H1 (cell line): ENCODE results near the gene FAM50B. TPM values are rescaled to one million over a fixed set of nuclear protein-coding genes. Genes with fewer than 3 reads are reported as not detected.

Source experiments
- CTCF ChIA-PET: fragments of 300-600 bp; sonication (Branson Sonifier 250); formaldehyde crosslinking; loops from one replicate; lab custom pipeline; 2021; ENCODE audit not compliant: partially characterized antibody; lab: Charles Lee
- POLR2A ChIA-PET: fragments of 300-600 bp; sonication (Branson Sonifier 250); formaldehyde crosslinking; loops from one replicate; lab custom pipeline; 2021; ENCODE audit warnings: inconsistent platforms; ENCODE audit not compliant: partially characterized antibody; lab: Charles Lee
- DNase-seq, 2 experiments: peaks; one replicate each; pipeline versions ENCODE4 v3.0.0 to v3.0.0-alpha.2; 2010 to 2022; ENCODE audit warnings: low spot score in 2 of 2, low read depth in 1 of 2, mixed read lengths in 1 of 2
- FAIRE-seq: peaks from 2 replicates; lab custom pipeline; 2011; peaks lifted over from hg19 to GRCh38; lab: Jason Lieb, UNC
- H2AFZ ChIP-seq: 2 replicates; pipeline ENCODE4 v1.8.1; 2012; ENCODE audit warnings: low read length, inconsistent platforms
- H2AK5ac ChIP-seq: 2 replicates; pipeline ENCODE4 v1.6.1; 2013; ENCODE audit warnings: low read depth, low read length
- H2BK120ac ChIP-seq: replicated peaks from 2 replicates; pipeline ENCODE3; 2013; ENCODE audit warnings: low read depth, low read length, inconsistent platforms
- H2BK12ac ChIP-seq: 2 replicates; pipeline ENCODE4 v1.6.1; 2013; ENCODE audit warnings: low read depth, low read length
- H2BK15ac ChIP-seq: 2 replicates; pipeline ENCODE4 v1.6.1; 2013; ENCODE audit warnings: low read length
- H2BK20ac ChIP-seq: 2 replicates; pipeline ENCODE4 v1.6.1; 2013; ENCODE audit warnings: low read length
- H2BK5ac ChIP-seq: 2 replicates; pipeline ENCODE4 v1.6.1; 2013; ENCODE audit warnings: low read depth, low read length
- H3K14ac ChIP-seq: 2 replicates; pipeline ENCODE4 v1.6.1; 2013; ENCODE audit warnings: inconsistent platforms; ENCODE audit not compliant: insufficient read length
- H3K18ac ChIP-seq: 2 replicates; pipeline ENCODE4 v1.6.1; 2013; ENCODE audit warnings: low read length; ENCODE audit errors: extremely low read depth
- H3K23ac ChIP-seq: 2 replicates; pipeline ENCODE4 v1.6.1; 2013; ENCODE audit warnings: inconsistent platforms; ENCODE audit not compliant: insufficient read length
- H3K23me2 ChIP-seq: 2 replicates; pipeline ENCODE4 v1.6.1; 2013; ENCODE audit warnings: low read depth, low read length
- H3K27ac ChIP-seq: 2 replicates; pipeline ENCODE4 v1.6.1; 2011; ENCODE audit warnings: low read depth, low read length, inconsistent platforms
- H3K27me3 ChIP-seq, 4 experiments: replicated peaks in 1 of 4; 1 replicate in 1 of 4; 2 replicates in 3 of 4; pipeline versions ENCODE4 v1.6.1 to v1.8.1; 2011 to 2013; ENCODE audit warnings: low read length in 3 of 4, mild to moderate bottlenecking in 3 of 4, inconsistent platforms in 2 of 4, mixed read lengths in 2 of 4, moderate library complexity in 1 of 4; ENCODE audit not compliant: control insufficient read depth in 3 of 4, insufficient read depth in 3 of 4; ENCODE audit errors: extremely low read depth in 1 of 4
- H3K36me3 ChIP-seq, 4 experiments: 2 replicates each; pipeline versions ENCODE4 v1.6.1 to v1.8.1; 2011 to 2013; ENCODE audit warnings: mild to moderate bottlenecking in 4 of 4, low read length in 3 of 4, moderate library complexity in 2 of 4, control low read depth in 1 of 4, inconsistent platforms in 1 of 4; ENCODE audit not compliant: insufficient read depth in 4 of 4, control insufficient read depth in 2 of 4
- H3K4ac ChIP-seq: replicated peaks from 2 replicates; pipeline ENCODE3; 2013; ENCODE audit warnings: low read length, low read depth, mixed read lengths, inconsistent platforms; ENCODE audit not compliant: insufficient read length
- H3K4me1 ChIP-seq, 4 experiments: replicated peaks in 1 of 4; 1 replicate in 1 of 4; 2 replicates in 3 of 4; pipeline versions ENCODE4 v1.6.1 to v1.8.1; 2011 to 2013; ENCODE audit warnings: low read length in 3 of 4, inconsistent platforms in 2 of 4, mixed read lengths in 1 of 4; ENCODE audit not compliant: insufficient read depth in 4 of 4, control insufficient read depth in 3 of 4
- H3K4me2 ChIP-seq, 2 experiments: 2 replicates each; pipeline versions ENCODE4 v1.6.1 to v1.8.1; 2011 to 2013; ENCODE audit warnings: low read depth in 2 of 2, low read length in 2 of 2, control low read depth in 1 of 2, inconsistent platforms in 1 of 2, mild to moderate bottlenecking in 1 of 2; ENCODE audit not compliant: insufficient read depth in 1 of 2
- H3K4me3 ChIP-seq, 4 experiments: fragments of 200-600, 300-600 bp in 1 of 4; sonication (generic), shearing (Covaris generic), sonication (Bioruptor Twin) in 1 of 4; 2 replicates each; pipeline versions ENCODE4 v1.5.1 to v1.8.1; 2011 to 2016; ENCODE audit warnings: low read length in 4 of 4, low read depth in 3 of 4, control low read depth in 2 of 4, inconsistent platforms in 2 of 4, mild to moderate bottlenecking in 2 of 4, mixed read lengths in 1 of 4, moderate library complexity in 1 of 4; ENCODE audit not compliant: insufficient read depth in 2 of 4; ENCODE audit errors: extremely low read depth in 1 of 4
- H3K56ac ChIP-seq: replicated peaks from 2 replicates; pipeline ENCODE3; 2013; ENCODE audit warnings: low read depth, mild to moderate bottlenecking, mixed read lengths, low read length, inconsistent platforms; ENCODE audit not compliant: insufficient read length
- H3K79me1 ChIP-seq: 2 replicates; pipeline ENCODE4 v1.6.1; 2013; ENCODE audit warnings: low read depth, low read length, control low read depth
- H3K79me2 ChIP-seq, 2 experiments: 2 replicates each; pipeline versions ENCODE4 v1.6.1 to v1.8.1; 2012 to 2013; ENCODE audit warnings: low read length in 2 of 2, mild to moderate bottlenecking in 2 of 2, inconsistent platforms in 1 of 2; ENCODE audit not compliant: insufficient read depth in 2 of 2, control insufficient read depth in 1 of 2
- H3K9ac ChIP-seq, 4 experiments: replicated peaks in 1 of 4; 1 replicate in 1 of 4; 2 replicates in 3 of 4; pipeline versions ENCODE4 v1.6.1 to v1.8.1; 2011 to 2013; ENCODE audit warnings: low read depth in 3 of 4, low read length in 3 of 4, control low read depth in 2 of 4, mild to moderate bottlenecking in 2 of 4, moderate library complexity in 2 of 4, inconsistent platforms in 1 of 4; ENCODE audit errors: extremely low read depth in 1 of 4
- H3K9me3 ChIP-seq, 2 experiments: 2 replicates each; pipeline versions ENCODE4 v1.6.1 to v1.8.1; 2012 to 2013; ENCODE audit warnings: mild to moderate bottlenecking in 2 of 2, moderate library complexity in 2 of 2, control low read depth in 1 of 2, inconsistent platforms in 1 of 2, low read depth in 1 of 2, low read length in 1 of 2, mixed read lengths in 1 of 2; ENCODE audit not compliant: insufficient read depth in 2 of 2
- H4K20me1 ChIP-seq, 2 experiments: replicated peaks in 1 of 2; 2 replicates each; pipeline versions ENCODE3 to v1.8.1; 2011 to 2013; ENCODE audit warnings: inconsistent platforms in 2 of 2, low read length in 2 of 2, mild to moderate bottlenecking in 1 of 2; ENCODE audit not compliant: insufficient read depth in 2 of 2, control insufficient read depth in 1 of 2
- H4K5ac ChIP-seq: 2 replicates; pipeline ENCODE4 v1.6.1; 2013; ENCODE audit warnings: low read length, low read depth, mixed read lengths, inconsistent platforms; ENCODE audit not compliant: insufficient read length
- H4K8ac ChIP-seq: 2 replicates; pipeline ENCODE4 v1.8.0; 2013; ENCODE audit warnings: mild to moderate bottlenecking, moderate library complexity, low read length, inconsistent platforms; ENCODE audit not compliant: insufficient read depth; ENCODE audit errors: extremely low read depth
- H4K91ac ChIP-seq: replicated peaks from 2 replicates; pipeline ENCODE3; 2013; ENCODE audit warnings: low read length, mixed read lengths, inconsistent platforms; ENCODE audit not compliant: insufficient read length
- HDAC6 ChIP-seq: IDR thresholded peaks from one replicate; pipeline ENCODE4 v1.7.1; 2012; ENCODE audit warnings: low read depth, mild to moderate bottlenecking, inconsistent platforms, low read length, moderate library complexity
- MAX ChIP-seq: IDR thresholded peaks from 2 replicates; pipeline ENCODE4 v1.6.1; 2012; ENCODE audit warnings: inconsistent platforms
- NANOG ChIP-seq: IDR thresholded peaks from 2 replicates; pipeline ENCODE4 v1.6.1; 2011; ENCODE audit warnings: low read length, low read depth, mild to moderate bottlenecking, inconsistent platforms; ENCODE audit not compliant: insufficient read depth, poor library complexity, severe bottlenecking
- RAD21 ChIP-seq, 2 experiments: IDR thresholded peaks in 1 of 2; conservative IDR thresholded peaks in 1 of 2; 2 replicates each; pipeline ENCODE4 v1.6.1; 2011; ENCODE audit warnings: low read depth in 2 of 2, low read length in 2 of 2, improper control_type of control experiment in 1 of 2, inconsistent platforms in 1 of 2, mild to moderate bottlenecking in 1 of 2, moderate library complexity in 1 of 2
- TEAD4 ChIP-seq: IDR thresholded peaks from 2 replicates; pipeline ENCODE4 v1.6.1; 2012; ENCODE audit warnings: low read depth, low read length, inconsistent platforms, mixed read lengths
- WGBS, 2 experiments: shearing (Covaris generic) in 1 of 2; methylation state at CpG; one replicate each; pipeline versions ENCODE4 v1.1.6 to v1.1.7; 2013 to 2015; ENCODE audit warnings: low lambda C conversion rate in 2 of 2, mixed read lengths in 2 of 2, inconsistent platforms in 1 of 2, low coverage in 1 of 2, missing lambda C conversion rate in 1 of 2; ENCODE audit not compliant: insufficient replicate concordance in 2 of 2, insufficient coverage in 1 of 2, insufficient read length in 1 of 2; ENCODE audit errors: extremely low coverage in 1 of 2, missing lambda C conversion rate in 1 of 2; 5-methylcytosine and 5-hydroxymethylcytosine counted together
- polyA plus RNA-seq, 7 experiments: library from polyadenylated mRNA; depleted of rRNA in 3 of 7; stranded (reverse) in 5 of 7; unstranded in 2 of 7; fragments of >200 nt in 5 of 7; fragments of 200-250 nt in 2 of 7; gene quantifications; 1 replicate in 5 of 7; 2 replicates in 1 of 7; 4 replicates in 1 of 7; pipeline versions ENCODE4 v1.2.1 to v1.2.3, GENCODE V29; 2011 to 2013; ENCODE audit warnings: missing spikeins in 2 of 7, mixed read lengths in 2 of 7
- total RNA-seq: library from RNA; stranded (reverse); fragmentation: NEBNext Ultra II Directional; extraction: Animal tissue kit (Norgen Biotek cat#: 25700); gene quantifications from 2 replicates; pipeline ENCODE4 v1.2.1, GENCODE V29; 2021

Gene FAM50B
- total and polyA plus RNA-seq, 2 of the 8 experiments (the other 6 are each of a cell fraction or from before 2014, with no cell fraction given): 3.1 to 3.2 TPM

- H3K79me1 ChIP-seq: no peaks in the 10 kb centered on the region
- no peaks in the 10 kb centered on the region for H3K79me2 ChIP-seq
- H3K4me2 ChIP-seq: no peak overlapping the region
- no peak overlapping the region for H2AK5ac ChIP-seq
- no peak overlapping the region for H4K91ac ChIP-seq
- no peaks in the 10 kb centered on the region for H3K36me3 ChIP-seq
- H2BK120ac ChIP-seq: no peak overlapping the region
- no peak overlapping the region for H4K8ac ChIP-seq
- H4K20me1 ChIP-seq: no peaks in the 10 kb centered on the region
- H3K18ac ChIP-seq: no peak overlapping the region
- CTCF ChIA-PET: interaction anchor here (0.8 to 1.7 kb wide), 3 partner anchors 9 to 11 kb away, joined by 3 to 5 read pairs (median 4); partner anchors contain the start of gene FAM50B
- no peak overlapping the region for H2BK12ac ChIP-seq
- H3K9ac ChIP-seq: no peak overlapping the region
- no peak overlapping the region for H3K56ac ChIP-seq
- H2BK15ac ChIP-seq: no peak overlapping the region
- H2AFZ ChIP-seq: no peak overlapping the region
- TF ChIP-seq TEAD4: no peak
- TF ChIP-seq MAX: no peak
- TF ChIP-seq HDAC6: no peak
- TF ChIP-seq RAD21 (IDR thresholded peaks at IDR 0.05 in 1 of 2, conservative IDR thresholded peaks at IDR 0.05 in 1 of 2; ENCODE audit: low read depth in 2 of 2, low read length in 2 of 2): no peak
- TF ChIP-seq NANOG: no peak
- no peak overlapping the region for H2BK5ac ChIP-seq
- H3K27ac ChIP-seq: no peak overlapping the region
- FAIRE-seq (no peak), DNase-seq (no peak)
- H3K4me3 ChIP-seq: no peak overlapping the region
- WGBS, 2 experiments: 93% methylated on average over 1 of the region's 1 CpG; no CpG with 5 or more reads in 1 of the 2 experiments
- H3K23ac ChIP-seq: no peak overlapping the region
- H3K4me1 ChIP-seq: no peaks in the 10 kb centered on the region
- no peaks in the 10 kb centered on the region for H3K9me3 ChIP-seq
- H4K5ac ChIP-seq: no peak overlapping the region
- H3K14ac ChIP-seq: no peak overlapping the region
- H3K23me2 ChIP-seq: no peaks in the 10 kb centered on the region
- no peaks in the 10 kb centered on the region for H3K27me3 ChIP-seq
- H2BK20ac ChIP-seq: no peak overlapping the region
- POLR2A ChIA-PET: no interaction called here
- H3K4ac ChIP-seq: no peak overlapping the region
Observed at GRCh38 chr6:3837781-3838180, 11.4 kb upstream of the FAM50B start.
